Upper lobe of left lung (tissue), 4 donors: ENCODE results near the gene SCYGR8.

Experiments
- CTCF ChIP-seq, 6 experiments: fragments of 450-650 bp in 4 of 6; fragments of 200-600 bp in 2 of 6; sonication (generic) in 2 of 6; IDR thresholded peaks; one replicate each; pipeline ENCODE4 v1.5.1; 2016 to 2019; ENCODE audit warnings: antibody characterized with exemption in 6 of 6
- EP300 ChIP-seq, 4 donors: sonication (generic); formaldehyde crosslinking; IDR thresholded peaks; one replicate each; pipeline ENCODE4 v1.5.1; 2017; ENCODE audit warnings: antibody characterized with exemption in 4 of 4, control low read depth in 2 of 4

GRCh38 chr2:227724394-227725039, 21.2 kb upstream of the SCYGR8 start, which contains the start of gene SCYGR6:
- TF ChIP-seq CTCF (IDR thresholded peaks at IDR 0.05) (no peak), EP300 (IDR thresholded peaks at IDR 0.05) (no peak)
